HG03108 (cell line): ENCODE data around the gene WDR90.
"Not testable (repeated sequence)": the region's sequence is repeated elsewhere in the genome, so short reads cannot be mapped to it uniquely, and the experiment has no call there.

Source experiments
- ATAC-seq: cut with Tn5 transposase; IDR thresholded peaks from one replicate; pipeline ENCODE4 v1.9.1; 2021; ENCODE audit warnings: moderate library complexity; ENCODE audit not compliant: unreplicated experiment

Gene WDR90

DNA sequence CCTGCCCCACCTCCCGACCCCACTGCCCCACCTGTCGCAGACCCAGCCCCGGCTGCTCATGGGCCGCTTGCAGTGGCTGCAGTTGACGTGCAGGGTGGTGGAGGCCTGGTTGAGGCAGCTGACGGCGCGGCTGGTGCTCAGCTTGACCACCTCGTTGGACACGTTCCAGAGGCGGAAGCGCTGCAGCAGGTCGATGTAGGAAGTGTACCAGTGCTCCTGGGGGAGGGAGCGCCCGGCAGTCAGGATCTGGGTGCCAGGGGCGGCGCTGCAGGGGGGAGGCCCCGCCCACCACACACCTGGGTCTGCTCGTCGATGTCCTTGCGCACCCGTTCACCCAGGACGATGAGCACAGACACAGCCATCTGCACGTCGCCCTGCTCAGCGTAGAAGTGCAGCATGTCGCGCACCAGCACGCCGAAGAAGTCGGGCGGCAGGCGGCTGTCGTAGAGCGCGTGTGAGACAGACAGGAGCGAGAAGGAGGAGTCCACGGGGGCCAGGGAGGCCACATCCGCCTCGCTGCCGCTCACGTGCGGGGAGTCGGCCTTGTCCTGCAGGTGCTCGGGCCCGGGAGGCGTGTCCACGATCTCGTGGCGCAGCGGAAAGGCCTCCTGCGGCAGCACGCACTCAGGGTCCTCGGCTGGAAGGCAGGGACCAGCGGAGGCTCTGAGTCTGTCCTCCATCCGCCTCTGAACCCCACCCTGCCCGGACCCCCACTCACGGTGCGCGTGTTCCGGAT, 36.0 kb downstream of the WDR90 start:
- no peak for ATAC-seq

DNA sequence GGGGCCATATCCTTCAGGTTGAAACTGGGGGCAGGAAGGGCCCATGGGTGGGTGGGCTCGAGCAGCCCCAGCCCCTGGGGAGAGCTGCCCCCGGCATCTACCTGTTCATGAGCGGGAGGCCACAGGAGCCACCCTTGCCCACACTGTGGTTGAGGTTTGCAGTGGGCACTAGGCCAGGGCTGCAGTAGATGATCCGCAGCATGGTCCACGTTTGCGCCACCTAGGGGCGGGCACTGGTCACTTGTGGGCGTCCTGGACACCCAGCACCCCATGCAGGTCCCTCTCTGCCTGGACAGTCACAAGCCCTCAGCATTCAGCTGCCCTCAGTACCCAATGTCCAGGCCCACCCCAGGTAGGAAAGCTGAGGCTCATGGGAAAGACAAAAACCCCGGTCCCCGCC, 36.8 kb downstream of the WDR90 start:
- ATAC-seq: no peak

DNA sequence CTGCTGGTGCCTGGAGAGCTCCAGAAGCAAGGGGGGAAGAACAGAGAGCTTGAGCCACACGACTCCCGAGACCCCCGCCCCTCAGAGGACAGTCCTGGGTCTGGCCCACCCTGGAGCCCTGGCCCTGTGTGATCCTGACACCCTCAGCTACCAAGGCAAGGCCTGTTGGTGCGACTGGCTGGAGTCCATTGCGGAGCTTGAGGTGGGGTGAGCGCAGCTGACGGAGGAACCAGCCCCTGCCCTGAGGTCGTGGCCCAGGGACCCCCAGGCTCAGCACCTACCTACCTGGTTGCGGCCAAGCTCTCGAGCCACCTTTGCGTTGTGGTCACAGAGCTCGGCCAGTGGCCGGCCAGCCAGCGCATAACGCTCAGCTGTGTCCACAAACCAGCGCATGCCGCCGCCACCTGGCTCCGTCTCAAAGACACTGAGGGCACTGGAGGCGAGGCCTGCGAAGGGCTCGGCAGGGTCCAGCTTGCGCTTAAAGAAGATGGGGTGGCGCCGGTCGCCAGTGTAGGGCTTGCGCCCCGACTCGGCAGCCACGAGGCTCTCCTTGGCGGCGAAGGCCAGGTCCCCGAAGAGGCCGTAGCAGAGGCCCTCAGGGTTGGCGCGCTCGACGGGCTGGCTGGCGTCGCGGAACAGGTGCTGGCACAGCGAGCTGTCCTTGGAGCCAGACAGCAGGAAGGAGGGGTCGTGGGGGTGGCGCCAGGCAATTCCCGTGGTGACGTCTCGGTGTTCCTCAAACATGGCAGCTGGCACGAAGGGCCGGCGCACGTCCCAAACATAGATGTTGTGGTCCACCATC, 37.5 kb downstream of the WDR90 start:
- no peak for ATAC-seq

DNA sequence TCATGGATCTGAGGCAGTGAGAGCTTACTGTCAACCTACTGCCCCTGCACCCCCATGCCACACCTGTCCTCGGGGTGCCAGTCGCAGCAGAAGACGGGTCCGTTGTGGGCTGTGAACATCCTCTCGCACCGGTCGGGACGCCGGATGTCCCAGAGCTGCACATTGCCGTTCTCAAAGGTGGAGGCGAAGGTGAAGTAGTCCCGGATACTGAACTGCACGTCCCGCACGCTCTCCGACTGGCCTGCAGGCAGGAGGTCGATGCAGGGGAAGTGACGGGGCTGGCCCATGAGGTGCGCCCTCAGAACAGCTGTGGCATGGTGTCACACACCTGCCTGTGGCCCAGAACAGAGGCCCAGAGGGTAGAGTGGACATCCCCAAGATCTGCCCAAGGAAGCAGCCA, 38.3 kb downstream of the WDR90 start:
- no peak for ATAC-seq

DNA sequence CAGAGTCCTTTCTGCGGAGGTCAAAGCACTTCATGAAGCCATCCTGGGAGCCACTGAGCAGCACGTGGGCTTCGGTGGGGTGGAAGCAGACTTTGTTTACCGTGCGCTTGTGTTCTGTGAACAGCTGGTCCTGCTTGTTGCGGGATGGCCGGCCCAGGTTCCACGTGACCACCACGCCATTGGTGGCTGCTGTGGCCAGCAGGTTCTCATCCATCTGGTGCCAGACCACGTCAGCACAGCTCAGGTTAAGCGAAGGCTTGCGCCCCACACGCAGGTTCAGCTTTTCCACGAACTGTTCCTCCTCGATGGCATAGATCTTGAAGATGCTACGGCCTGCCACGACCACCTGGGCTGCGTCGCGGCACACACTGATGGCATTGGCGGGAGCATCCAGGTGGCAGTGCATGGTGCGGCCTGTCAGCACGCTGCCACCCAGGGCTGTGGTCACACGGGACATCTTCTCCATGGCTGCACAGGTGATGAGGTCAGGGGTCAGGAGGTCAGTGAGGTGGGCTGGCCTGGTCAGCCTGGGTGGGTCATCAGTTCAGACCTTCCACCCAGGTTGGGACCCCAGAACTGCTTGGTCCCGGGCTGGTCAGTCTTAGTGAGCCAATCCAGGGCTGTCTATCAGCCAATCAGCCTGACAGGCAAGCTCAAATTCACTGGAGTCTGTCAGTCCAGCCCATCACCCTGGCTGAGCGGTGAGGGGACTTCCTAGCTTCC, 40.2 kb downstream of the WDR90 start:
- no peak for ATAC-seq

DNA sequence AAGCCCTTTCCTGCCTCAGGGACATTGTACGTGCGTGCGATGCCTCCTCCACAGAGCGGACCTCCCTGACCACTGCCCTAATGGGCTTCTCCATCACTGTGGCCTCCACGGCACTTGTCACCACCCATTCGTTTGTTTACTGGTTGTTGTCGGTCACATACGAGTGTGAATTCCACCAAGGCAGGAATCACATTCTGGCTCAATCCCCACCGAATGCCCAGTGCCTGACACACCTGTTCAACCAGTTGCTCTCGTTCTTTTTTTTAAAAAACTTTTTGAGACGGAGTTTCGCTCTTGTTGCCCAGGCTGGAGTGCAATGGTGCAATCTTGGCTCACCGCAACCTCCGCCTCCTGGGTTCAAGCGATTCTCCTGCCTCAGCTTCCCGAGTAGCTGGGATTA, 42.1 kb downstream of the WDR90 start:
- not testable (repeated sequence) for ATAC-seq

DNA sequence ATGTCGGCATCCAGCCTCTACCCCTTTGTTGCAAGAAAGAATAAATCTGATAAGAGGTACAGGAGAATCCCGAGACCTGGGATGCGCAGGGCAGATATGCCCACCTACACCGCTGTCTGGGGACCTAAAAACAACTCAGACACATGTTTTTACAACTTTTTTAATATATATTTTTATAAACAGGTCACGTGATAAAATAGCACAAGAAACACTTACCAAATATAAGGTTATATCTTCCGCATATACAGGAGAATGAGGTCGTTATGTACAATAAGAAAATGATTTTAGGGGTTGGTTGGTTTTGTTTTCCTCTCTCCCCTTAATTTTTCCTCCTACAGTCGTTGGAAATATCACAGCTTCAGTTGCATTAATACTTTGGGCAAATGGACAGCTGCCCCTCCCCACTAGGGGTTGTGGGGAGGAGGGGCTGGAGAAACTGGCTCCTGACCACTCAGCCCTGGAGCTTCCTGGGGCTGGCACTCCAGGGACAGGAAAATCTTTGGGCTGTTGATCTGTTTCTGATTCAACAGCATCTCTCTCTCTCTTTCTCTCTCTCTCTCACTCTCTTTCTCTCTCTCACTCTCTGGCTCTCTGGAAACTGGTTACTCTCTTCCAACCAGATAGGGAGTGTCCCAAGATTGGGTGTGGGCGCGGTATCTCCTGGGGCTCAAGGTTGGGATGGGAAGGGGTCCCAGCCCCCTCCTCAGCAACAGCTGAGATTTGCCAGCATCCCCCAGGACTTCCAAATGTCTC, 43.4 kb downstream of the WDR90 start:
- ATAC-seq: no peak

DNA sequence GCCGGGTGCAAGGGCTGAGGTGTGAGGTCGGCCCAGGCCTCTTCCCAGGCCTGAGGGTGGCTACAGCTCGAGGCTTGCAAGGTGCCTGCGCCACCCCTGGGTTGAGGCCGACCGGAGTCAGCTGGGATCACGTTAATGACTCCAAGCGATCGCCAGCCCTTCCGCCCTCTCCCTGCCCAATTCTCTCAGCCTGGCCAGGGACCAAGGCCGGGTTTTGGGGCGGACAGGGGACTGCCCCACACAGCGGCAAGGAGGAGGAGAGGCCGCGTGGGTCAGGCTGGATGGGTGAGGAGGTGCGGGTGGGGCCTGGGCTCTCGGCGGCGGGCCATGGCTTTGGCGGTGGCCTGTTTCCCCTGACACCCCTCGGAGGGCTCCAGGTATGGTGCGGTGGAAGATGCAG, 44.2 kb downstream of the WDR90 start:
- no peak for ATAC-seq

DNA sequence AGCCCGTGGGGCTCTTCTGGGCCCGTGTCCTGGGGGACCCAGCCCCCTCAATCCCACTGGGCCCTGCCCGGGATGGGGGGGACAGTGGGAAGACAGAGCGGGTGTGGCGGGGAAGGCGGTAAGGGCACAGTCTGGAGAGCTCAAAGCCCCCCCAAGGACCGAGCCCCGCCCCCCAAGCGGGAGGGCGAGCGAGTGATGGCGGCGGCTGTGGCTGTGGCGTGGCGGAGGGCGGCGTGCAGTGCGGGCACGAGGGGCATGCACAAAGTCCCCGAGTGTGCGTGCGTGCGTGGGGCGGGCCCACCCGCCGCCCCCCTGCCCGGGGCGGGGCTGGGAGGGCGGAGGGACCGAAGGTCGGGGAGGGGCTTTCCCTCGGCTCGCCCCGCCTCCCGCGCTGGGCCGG, 44.6 kb downstream of the WDR90 start:
- no peak for ATAC-seq

DNA sequence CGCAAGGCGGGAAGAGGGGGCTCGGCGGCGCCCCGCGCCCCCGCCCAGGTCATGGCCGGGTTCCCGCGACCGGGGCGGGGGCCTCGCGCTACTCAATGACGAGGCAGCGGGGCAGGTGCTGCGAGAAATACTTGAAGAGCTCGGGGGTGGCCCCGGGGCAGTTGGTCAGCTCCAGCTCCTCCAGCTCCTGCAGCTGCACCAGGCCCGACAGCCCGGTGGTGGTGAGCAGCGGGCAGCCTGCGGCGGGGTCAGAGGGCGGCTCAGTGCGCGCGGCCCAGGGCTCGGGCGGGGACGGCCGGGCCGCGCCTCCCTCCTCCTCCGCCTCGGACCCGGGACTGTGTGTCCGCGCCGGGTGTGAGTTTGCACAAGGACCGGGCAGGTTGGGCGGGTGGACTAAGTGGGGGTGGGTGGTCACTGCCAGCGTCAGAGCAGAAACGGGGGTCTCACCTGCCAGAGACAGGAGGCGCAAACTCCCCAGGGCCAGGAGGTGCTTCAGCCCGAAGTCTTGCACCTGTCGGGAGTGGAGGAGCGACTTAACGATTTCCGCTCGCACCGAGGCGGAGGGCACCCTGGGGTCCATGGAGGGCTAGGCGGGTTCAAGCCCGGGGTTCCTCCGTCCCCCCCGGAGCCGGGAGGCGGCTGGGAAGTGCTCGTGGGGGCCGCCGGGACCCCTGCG, 45.2 kb downstream of the WDR90 start:
- ATAC-seq: no peak

DNA sequence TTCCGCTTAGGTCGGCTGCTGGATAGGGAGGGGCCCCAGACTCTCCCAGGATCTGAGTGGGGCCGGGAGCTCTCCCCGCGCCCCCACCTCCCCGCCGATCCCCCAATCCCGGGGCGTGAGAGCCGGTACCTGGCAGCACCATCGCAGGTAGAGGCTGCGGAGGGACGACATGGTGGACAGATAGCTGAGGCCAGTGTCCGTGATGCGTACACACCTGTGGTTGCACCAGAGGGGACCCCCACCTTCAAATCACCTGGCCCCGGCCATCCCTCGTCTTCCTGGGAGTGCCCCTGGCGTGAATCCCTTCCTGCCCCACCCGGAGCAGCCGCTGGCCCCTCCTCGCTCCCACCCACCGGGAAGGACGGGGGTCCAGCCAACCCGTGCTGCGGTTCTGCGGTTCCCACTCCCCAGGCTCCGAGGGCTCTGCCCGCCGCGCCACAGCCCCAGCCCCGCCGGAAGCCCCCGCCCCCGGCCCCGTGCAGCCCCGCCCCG, 45.7 kb downstream of the WDR90 start:
- no peak for ATAC-seq

DNA sequence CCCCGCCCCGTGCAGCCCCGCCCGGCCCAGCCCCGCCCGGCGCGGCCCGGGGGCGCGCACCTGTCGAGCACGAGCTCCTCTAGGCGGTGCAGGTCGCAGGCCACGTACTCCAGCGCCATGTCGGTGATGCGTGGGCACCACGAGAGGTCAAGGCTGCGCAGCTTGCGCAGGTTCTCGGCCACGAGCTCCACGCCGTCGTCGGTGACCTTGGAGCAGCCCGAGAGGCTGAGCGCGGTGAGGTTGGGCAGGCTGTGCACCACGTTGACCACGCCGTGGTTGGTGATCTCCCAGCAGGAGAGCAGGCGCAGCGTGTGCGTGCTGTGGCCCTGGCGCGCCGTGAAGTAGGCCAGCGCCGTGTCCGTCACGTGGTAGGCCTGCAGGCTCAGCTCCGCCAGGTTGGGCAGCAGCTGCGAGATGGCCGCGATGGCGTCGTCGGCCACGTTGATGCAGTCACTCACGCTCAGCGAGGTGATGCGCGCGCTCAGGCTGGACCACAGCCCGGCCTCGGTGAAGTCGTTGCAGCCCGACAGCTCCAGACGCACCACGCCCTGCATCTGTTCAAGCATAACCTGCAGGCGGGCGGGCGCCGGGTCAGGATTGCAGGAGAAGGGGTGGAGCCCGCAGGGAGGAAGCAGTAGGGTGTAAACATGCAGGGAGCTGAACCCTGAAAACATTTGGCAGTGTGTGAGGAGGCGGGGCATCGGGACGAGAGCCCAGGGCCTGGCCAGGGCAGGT, 46.4 kb downstream of the WDR90 start:
- no peak for ATAC-seq

DNA sequence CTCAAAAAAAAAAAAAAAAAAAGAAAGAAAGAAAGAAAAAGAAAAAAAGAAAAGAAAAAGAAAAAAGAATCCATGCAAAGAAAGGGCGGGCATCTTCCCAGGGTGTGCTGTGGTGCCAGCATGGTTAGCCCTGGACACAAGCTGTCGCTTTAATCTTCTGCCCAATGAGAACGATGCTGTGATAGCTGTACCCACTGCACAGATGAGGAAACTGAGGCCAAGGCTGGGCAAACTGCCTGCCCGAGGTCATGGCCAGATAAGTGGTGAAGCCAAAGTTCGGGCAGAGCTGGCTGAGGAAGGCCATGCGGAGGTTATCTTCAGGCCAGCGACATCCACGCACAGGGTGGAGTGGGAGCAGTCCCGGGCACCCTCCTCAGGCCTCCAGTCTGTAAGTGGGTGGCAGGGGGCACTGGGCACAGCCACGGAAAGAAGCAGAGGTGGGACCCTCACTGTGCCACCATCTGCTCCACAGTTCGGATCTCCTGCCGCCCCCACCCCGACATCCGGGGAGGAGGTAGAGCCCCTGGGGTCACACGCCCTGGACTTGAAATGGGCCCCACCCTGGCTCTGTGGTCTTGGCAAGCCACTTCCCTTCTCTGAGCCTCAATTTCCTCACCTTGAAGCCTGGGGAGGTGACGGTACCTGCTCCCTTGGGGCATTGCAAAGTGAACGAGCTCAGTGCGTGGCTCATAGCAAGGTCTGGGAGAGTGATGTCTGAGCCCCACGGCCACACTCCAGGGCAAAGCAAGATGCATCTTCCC, 49.9 kb downstream of the WDR90 start:
- no peak for ATAC-seq

DNA sequence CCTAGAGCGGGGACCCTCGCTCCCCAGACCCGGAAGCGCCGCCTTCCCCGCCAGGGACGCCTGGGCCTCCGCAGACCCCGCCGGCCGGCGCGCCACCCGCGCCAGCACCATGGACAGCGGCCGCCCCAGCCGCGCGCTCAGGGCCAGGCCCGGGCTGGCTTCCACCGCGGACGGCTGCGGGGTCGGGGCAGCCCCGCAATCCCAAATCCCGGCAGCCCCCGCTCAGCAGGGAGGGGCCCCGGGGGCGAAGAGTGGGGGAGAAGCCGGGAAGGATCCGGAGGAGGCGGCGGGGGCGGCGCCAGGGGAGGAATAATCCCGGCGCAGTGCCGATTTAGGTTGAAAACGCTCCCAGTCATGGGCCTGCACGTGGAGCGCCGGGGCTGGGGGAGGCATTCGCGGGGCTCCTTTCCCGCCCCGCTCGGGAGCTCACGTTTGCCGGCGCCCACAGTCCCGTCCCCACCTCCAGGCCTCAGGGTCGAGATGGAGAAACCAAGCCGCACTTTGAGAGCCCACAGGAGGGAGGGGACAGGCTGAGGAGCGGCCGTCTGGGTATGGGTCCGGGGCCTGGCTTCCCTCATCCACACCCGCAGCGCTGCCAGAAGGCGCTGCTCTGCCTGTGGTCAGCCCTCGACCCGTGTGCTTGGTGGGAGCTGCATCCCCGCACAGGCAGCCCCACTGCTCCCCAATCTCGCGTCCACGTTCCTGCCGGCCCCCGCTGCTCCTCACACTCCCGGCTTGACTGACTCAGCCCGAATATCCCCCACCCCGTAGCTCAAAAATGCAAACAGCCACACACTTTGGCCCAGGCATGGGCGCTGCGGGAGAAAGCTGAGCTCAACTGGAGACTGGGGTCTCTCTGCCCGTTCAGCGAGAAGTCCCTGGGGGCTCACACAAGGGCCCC, 51.8 kb downstream of the WDR90 start:
- no peak for ATAC-seq

DNA sequence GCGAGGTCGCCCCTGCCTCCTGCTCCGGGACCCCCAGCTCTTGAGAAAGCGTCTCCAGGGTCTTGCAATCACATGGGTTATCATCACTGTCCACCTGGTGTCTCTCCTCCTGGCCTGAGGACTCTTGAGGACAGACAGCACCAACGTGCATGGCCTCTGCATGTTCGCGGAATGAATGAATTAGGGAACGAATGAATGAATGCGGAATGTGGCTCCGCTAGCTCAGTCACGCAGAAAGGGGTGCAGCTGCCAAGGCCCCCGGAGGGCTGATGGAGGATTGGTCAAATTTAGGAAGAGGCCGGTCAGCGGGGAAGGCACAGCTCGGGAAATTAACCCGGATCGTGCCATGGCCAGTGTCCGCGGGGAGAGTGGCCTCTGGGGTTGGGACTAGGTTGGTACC, 53.2 kb downstream of the WDR90 start:
- ATAC-seq: no peak

DNA sequence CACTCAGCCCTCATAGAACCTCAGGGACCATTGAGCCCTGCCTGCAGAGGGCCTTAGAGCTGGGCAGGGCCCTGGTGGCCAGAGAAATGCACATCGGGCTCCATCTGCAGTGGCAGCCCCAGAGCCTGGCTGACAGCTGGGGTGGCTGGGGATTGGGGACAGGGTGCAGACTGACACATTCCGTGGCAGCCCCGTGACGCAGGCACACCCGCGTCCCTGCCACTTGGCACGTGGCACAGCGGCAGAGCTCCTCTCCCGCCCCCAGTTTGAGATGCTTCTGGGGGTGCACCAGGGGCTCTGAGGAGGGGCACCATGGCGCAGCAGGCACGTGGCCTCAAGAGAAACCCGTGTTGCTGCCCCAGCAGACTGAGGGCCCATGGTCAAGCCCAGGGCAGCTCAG, 54.2 kb downstream of the WDR90 start:
- no peak for ATAC-seq

DNA sequence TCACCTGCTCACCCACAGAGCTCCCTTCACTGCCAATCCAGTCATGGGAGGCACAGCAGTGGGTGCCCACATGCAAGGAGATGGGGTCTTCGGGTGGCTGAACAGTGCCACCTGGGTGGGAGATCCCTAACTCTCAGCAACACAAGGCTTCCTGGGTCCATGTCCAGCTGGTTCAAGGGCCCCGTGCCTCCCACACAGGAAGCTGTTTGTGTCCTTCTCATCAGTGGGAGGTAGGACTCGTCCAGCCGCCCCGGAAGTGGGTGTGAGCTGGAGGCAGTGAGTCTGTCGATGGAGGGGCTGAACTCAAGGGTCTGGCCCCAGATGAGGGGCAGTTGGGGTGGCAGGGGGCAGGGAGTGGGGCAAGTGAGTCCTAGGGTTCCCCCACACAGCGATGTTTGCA, 54.9 kb downstream of the WDR90 start:
- no peak for ATAC-seq
